GM23338 (cell line): Measurements from ENCODE around the gene TNNI3K.

ENCODE experiments used
- CREB1 ChIP-seq: fragments of 250-450 bp; sonication (Bioruptor Pico); IDR thresholded peaks from 2 replicates; pipeline ENCODE4 v1.5.0; 2020; ENCODE audit warnings: low read depth, mild to moderate bottlenecking, moderate library complexity
- CTCF ChIP-seq, 2 experiments: fragments of 200-600 bp in 1 of 2; sonication (generic) in 1 of 2; conservative IDR thresholded peaks; 2 replicates each; pipeline versions ENCODE4 v1.5.1 to v1.6.1; 2016 to 2017; ENCODE audit warnings: antibody characterized with exemption in 2 of 2, low read depth in 2 of 2, mild to moderate bottlenecking in 2 of 2, moderate library complexity in 1 of 2
- ETS1 ChIP-seq: IDR thresholded peaks from 2 replicates; pipeline ENCODE4 v1.6.1; 2016; ENCODE audit warnings: antibody characterized with exemption
- EZH2 ChIP-seq: fragments of 200-600 bp; sonication (generic); IDR thresholded peaks from one replicate; pipeline ENCODE4 v1.8.0; 2017; ENCODE audit warnings: antibody characterized with exemption, mild to moderate bottlenecking, low read depth; ENCODE audit not compliant: unreplicated experiment
- EZH2phosphoT487 ChIP-seq: fragments of 200-600 bp; sonication (generic); IDR thresholded peaks from one replicate; pipeline ENCODE4 v1.8.1; 2018; ENCODE audit warnings: antibody characterized with exemption; ENCODE audit not compliant: unreplicated experiment
- JUNB ChIP-seq: IDR thresholded peaks from one replicate; pipeline ENCODE4 v1.6.1; 2016; ENCODE audit warnings: antibody characterized with exemption; ENCODE audit not compliant: unreplicated experiment
- POLR2AphosphoS5 ChIP-seq: IDR thresholded peaks from 2 replicates; pipeline ENCODE4 v1.6.1; 2016; ENCODE audit warnings: antibody characterized with exemption, low read depth
- REST ChIP-seq: IDR thresholded peaks from one replicate; pipeline ENCODE4 v1.6.1; 2018; ENCODE audit warnings: antibody characterized with exemption; ENCODE audit not compliant: unreplicated experiment
- ZNF462 ChIP-seq: fragments of 250-450 bp; sonication (Bioruptor Pico); IDR thresholded peaks from 2 replicates; pipeline ENCODE4 v1.5.0; 2020; ENCODE audit warnings: mild to moderate bottlenecking, moderate library complexity

GRCh38 chr1:74471470-74471869 lies 236.3 kb downstream of the TNNI3K start:
- TF ChIP-seq CTCF (conservative IDR thresholded peaks at IDR 0.05; ENCODE audit: low read depth in 2 of 2) (no peak), REST (no peak), ETS1 (no peak), POLR2AphosphoS5 (no peak), CREB1 (CRISPR knock-in tag) (no peak), EZH2 (no peak), JUNB (no peak), EZH2phosphoT487 (no peak), ZNF462 (CRISPR knock-in tag) (no peak)
